HTERT RPE-1 (cell line): ENCODE data around the gene OSBP2.
"Not testable (repeated sequence)": the region's sequence is repeated elsewhere in the genome, so short reads cannot be mapped to it uniquely, and the experiment has no call there.

ENCODE experiments used
- in situ Hi-C: fragments of 300-500 bp; cut with MboI; formaldehyde crosslinking; loops from 4 replicates; pipeline ENCODE4 v1.14.3; 2020; ENCODE audit warnings: low sequenced_read_pairs

Gene OSBP2

GRCh38 chr22:30718491-30718890 is 23.8 kb downstream of the OSBP2 start:
- in situ Hi-C loops: no loop called here

- in situ Hi-C loops: no loop called here
These were observed 24.3 kb downstream of the OSBP2 start for GRCh38 chr22:30718938-30719337.

DNA sequence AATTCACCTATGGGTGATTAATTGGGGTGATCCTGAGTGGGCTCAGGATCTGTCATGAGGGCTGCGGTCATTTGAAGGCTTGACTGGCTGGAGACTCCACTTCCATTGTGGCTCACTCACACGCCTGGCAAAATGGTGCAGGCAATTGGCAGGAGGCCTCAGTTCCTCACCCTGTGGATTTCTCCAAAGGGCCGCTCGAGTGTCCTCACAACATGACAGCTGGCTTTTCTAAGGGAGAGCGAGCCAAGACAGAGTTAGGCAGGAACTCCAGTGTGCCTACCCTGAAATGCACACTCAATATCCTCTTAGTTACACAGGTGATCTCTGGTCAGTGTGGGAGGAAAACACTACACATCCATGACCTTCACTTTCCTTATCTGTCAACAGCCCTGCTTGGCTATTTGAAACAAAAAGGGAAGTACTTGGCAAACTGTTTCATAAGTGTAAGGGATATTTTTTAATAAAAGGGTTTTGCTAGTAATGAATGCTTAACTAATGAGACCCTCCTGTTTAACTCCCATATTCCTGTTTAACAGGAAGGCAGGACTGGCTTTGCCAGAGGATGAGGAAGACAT is 25.7 kb downstream of the OSBP2 start:
- in situ Hi-C loops: no loop called here

DNA sequence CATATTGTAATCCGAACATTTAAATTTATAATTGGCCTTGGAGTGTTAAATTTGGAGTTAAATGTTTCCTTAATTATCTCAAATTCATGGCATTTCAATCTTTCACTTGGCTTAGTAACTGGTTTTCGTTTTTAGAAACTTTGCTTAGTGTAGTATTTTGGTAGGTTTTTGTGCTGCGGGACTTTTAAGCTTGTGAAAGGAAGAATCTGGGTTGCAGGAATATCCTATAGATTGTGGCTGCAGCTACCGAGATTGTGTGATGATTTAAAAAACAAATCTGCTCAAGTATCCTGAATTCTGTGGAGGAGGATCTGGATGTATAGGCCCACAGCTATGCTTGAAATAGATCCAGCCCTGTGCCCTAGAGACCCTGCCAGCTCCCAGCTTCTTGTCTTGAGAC is 27.1 kb downstream of the OSBP2 start:
- in situ Hi-C loops: no loop called here

DNA sequence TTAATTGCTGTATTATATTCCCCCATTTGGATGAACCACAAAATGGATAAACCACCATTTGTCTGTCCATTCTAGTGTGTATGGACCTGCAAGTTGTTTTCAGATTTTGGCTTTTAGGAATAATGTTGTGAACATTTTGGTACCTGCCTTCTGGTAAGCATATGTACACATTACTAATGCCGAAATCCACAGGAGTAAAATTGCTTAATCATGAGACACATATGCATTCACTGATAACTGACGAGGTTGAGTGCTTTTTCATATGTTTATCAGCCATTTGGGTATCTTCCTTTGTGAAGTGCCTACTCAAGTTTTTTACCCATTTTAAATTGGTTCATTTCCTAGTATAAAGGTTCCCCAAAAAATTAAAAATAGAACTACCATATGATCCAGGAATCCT is 34.2 kb downstream of the OSBP2 start:
- in situ Hi-C loops: no loop called here

DNA sequence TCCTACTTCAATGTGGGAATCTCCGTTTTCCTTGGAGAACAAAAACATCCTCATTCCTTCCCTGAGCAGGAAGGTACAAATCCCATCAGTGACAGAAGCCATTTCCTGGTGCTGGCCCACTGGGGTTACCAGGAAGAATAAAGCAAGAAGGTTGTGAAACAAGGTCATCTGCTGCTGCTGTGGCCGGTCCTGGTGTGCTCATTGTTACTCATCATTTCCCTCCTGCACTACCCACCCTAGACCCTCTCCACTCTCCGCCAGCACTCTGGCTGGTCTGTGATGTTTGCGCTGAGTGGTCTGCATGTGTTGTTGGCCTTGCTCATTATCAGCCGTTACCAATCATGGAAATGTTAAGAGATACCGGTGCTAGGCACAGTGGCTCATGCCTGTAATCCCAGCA is 37.0 kb downstream of the OSBP2 start:
- in situ Hi-C loops: no loop called here

DNA sequence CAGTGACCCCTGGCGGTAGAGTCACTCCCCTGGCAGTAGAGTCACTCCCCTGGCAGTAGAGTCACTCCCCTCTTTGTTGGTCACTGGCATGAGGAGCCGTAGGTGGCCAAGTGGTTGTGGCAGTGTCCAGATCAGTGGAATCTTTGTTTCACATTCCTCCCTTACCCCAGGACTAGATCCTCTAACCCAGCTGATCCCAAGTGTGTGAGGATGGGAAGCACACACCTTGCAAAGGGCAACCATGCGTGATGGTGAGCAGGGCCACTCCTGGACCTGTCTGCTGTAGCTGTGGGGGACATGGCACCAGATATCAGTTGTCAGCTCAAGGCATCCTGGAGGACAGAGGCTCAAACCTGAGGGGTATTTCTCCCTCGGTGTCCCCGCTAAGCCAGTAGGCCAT is 37.8 kb downstream of the OSBP2 start:
- in situ Hi-C loops: no loop called here

DNA sequence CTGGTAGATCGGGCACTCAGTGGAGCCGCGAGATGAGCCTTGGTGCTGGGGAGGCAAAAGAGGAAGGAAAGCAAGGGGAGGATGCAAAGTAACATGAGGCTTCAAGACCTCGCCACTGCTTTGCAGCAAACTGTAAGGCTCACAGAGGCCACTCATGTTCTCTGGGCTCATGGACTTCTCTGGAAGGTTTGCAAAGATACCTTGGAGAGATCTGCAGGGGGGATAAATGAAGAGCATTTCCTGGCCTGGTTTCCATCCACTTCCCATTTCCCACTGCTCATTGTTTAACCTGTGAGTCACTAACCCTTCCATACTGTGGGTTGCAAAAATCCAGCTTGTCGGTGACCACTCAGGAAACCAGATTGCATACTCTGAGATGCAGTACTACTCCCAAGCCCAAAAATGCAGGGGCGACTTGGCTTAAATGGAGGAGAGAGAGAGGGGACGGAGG is 38.5 kb downstream of the OSBP2 start:
- in situ Hi-C loops: no loop called here

DNA sequence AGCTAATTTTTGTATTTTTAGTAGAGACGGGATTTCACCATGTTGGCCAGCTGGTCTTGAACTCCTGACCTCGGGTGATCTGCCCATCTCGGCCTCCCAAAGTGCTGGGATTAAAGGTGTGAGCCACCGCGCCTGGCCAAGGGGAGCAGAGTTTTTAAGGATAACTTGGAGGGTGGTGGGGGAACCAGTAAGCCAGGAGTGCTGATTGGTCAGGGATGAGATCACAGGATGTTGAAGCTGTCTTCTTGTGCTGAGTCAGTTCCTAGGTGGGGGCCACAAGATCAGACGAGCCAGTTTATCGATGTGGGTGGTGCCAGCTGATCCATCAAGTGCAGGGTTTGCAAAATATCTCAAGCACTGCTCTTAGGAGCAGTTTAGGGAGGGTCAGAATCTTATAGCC is 45.3 kb downstream of the OSBP2 start:
- in situ Hi-C loops: not testable (repeated sequence)

DNA sequence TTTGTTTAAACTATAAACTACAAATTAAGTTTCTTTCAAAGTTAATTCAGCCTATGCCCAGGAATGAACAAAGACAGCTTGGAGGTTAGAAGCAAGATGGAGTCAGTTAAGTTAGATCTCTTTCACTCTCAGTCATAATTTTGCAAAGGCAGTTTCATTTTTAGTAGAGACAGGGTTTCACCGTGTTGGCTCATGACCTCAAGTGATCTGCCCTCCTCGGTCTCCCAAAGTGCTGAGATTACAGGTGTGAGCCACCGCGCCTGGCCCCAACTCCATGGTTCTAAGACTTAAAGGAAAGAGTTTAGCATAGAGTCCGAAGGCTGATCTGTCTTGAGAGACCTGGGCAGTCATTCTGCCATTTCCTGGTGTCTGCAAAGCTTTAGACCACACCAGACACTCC is 45.8 kb downstream of the OSBP2 start:
- in situ Hi-C loops: not testable (repeated sequence)

- in situ Hi-C loops: no loop called here
These were observed 47.9 kb downstream of the OSBP2 start for GRCh38 chr22:30742291-30743256.

GRCh38 chr22:30743257-30744020 is 48.8 kb downstream of the OSBP2 start:
- in situ Hi-C loops: no loop called here

GRCh38 chr22:30744224-30744623 is 49.5 kb downstream of the OSBP2 start:
- in situ Hi-C loops: no loop called here

GRCh38 chr22:30747493-30747892 is 52.8 kb downstream of the OSBP2 start:
- in situ Hi-C loops: no loop called here

DNA sequence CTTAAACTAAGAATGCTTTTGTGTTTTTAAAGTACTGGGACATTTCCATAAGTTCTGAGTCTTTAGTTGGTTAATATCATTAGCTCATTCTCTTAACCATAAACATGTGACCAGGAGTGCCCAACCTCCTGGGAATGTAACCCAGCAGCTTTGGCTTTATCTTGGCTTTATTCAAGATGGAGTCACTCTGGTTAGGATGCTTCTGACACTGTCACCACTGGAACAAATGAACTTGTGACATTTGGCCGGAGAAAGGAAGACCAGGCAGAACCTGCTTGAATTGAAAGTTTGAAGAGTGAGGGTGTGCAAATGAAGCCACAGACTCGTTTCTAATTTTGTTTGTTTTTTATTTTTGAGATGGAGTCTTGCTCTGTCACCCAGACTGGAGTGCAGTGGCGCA is 54.6 kb downstream of the OSBP2 start:
- in situ Hi-C loops: no loop called here

- in situ Hi-C loops: no loop called here
These were observed 55.2 kb downstream of the OSBP2 start for GRCh38 chr22:30749849-30750248.

DNA sequence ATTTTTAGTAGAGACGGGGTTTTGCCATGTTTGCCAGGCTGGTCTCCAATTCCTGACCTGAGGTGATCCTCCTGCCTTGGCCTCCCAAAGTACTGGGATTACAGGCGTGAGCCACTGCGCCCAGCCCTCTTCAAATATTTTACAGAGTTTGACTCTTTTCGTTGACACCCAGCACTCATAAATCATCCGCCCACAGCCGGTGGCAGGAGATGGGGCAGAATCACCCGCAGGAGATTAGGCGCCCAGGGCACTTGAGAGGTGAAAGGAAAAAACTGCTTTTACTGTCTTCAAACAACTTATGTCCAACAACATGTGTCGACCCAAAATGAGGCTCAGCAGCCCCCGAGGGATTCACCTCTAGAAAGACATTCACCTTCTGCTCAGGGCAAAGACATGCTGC is 56.9 kb downstream of the OSBP2 start:
- in situ Hi-C loops: no loop called here

DNA sequence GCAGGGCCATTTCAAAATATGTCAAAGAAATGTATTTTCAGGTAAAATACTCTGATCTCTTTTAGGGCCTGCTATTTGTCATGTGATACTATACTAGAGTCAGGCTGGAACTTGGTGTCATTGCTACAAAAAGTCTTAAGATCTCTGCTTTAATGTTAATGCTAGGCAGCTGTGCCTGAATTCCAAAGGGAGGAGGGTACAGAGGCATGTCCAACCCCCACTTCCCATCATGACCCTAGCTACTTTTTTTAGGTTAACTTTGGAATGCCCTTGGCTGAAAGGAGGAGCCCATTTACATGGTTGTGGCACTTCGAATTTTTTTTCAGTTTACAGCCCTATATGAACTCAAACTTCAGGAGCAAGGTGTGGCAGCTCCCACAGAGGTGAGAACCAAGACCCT is 58.1 kb downstream of the OSBP2 start:
- in situ Hi-C loops: no loop called here

DNA sequence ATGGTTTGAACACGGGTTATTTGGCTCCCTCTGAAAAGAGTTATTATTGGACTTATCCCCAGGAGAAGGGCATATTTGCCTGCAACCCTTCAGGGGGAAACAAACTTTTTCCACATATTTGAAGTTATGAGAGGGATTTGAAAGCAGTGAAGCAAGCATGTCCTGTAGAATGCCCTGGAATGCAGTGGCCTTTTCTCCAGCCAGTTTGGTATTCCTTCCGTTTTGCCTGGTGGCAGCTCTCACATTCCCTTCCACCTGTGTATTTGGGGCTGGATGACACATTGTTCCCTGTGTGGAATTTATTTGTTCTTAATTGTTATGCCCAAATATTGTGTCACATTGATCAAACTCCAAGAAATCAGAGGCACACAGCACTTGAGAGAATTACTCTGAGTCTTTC is 59.0 kb downstream of the OSBP2 start:
- in situ Hi-C loops: no loop called here

- in situ Hi-C loops: no loop called here
These were observed 59.8 kb downstream of the OSBP2 start for GRCh38 chr22:30754521-30754920.

GRCh38 chr22:30754971-30755758 is 60.5 kb downstream of the OSBP2 start:
- in situ Hi-C loops: no loop called here
